Neural crest cell (in vitro differentiated cells): ENCODE results near the gene AKNAD1. TPM values are rescaled to one million over a fixed set of nuclear protein-coding genes. Genes with fewer than 3 reads are reported as not detected.

Source experiments
- DNase-seq: peaks from one replicate; pipeline ENCODE4 v3.0.0; 2021; ENCODE audit warnings: low read depth, mixed read lengths, low spot score
- H3K27ac Mint-ChIP-seq: one replicate; pipeline ENCODE4 v1.8.0; 2021; ENCODE audit warnings: mild to moderate bottlenecking, mixed read lengths; ENCODE audit not compliant: unreplicated experiment
- H3K27me3 Mint-ChIP-seq: 2 replicates; pipeline ENCODE4 v1.8.0; 2021; ENCODE audit warnings: low read depth, mild to moderate bottlenecking, mixed read lengths
- H3K36me3 Mint-ChIP-seq: 2 replicates; pipeline ENCODE4 v1.8.0; 2021; ENCODE audit warnings: low read depth, mild to moderate bottlenecking, mixed read lengths
- H3K4me1 Mint-ChIP-seq: 2 replicates; pipeline ENCODE4 v1.8.0; 2021; ENCODE audit warnings: mixed read lengths
- H3K4me3 Mint-ChIP-seq: one replicate; pipeline ENCODE4 v1.8.0; 2021; ENCODE audit warnings: mild to moderate bottlenecking, mixed read lengths
- H3K9me3 Mint-ChIP-seq: 2 replicates; pipeline ENCODE4 v1.8.0; 2021; ENCODE audit warnings: mixed read lengths
- total RNA-seq: library from RNA; stranded (reverse); gene quantifications from 2 replicates; pipeline ENCODE4 v1.2.1, GENCODE V29; 2021
- TF ChIP-seq, protein P1 (sequence below): fragments of 200-600 bp; sonication (generic); conservative IDR thresholded peaks from 2 replicates; pipeline ENCODE4 v1.5.0; 2021; ENCODE audit warnings: antibody characterized with exemption, mild to moderate bottlenecking

AKNAD1 gene
- total RNA-seq, 1 donor from 2014 or later: 1.0 TPM

DNA sequence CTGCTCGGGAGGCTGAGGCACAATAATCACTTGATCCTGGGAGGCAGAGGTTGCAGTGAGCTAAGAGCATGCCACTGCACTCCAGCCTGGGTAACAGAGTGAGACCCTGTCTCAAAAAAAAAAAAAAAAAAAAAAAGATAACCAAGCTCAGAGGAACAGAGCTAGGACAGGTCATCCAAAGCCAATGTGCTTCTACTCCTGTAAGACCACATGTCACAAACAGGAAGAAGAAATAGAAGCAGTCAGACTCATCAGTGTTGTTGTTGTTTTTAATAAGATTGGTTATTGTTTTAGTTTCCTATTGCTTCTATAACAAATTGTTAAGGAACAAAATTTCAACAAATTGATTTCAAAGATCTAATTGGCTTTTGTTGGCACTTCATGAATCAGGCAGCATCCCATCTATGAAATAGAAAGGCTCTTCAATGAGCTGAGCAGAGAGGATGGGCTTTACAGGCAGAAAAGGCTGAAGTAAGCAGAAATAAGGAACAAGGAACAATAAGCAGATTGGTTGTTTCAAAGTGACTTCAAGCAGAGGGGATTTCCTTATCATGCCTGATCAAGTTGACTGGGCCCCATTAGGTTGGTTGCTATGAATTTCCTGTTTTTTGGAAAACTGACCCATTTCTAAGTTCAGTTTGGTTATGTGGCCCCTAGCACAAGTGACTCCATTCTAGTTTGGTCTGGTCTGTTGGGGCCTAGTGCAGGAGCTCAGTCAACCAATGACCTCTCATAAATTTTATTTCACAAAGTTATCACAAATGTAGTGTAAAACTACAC is 6.0 kb upstream of the AKNAD1 start:
- no peak for DNase-seq
- H3K9me3 Mint-ChIP-seq: no peaks in the 10 kb centered on the region

GRCh38 chr1:108862017-108862610 is 5.2 kb upstream of the AKNAD1 start:
- no peaks in the 10 kb centered on the region for H3K27me3 Mint-ChIP-seq
- DNase-seq: no peak
- TF ChIP-seq, protein P1, sequence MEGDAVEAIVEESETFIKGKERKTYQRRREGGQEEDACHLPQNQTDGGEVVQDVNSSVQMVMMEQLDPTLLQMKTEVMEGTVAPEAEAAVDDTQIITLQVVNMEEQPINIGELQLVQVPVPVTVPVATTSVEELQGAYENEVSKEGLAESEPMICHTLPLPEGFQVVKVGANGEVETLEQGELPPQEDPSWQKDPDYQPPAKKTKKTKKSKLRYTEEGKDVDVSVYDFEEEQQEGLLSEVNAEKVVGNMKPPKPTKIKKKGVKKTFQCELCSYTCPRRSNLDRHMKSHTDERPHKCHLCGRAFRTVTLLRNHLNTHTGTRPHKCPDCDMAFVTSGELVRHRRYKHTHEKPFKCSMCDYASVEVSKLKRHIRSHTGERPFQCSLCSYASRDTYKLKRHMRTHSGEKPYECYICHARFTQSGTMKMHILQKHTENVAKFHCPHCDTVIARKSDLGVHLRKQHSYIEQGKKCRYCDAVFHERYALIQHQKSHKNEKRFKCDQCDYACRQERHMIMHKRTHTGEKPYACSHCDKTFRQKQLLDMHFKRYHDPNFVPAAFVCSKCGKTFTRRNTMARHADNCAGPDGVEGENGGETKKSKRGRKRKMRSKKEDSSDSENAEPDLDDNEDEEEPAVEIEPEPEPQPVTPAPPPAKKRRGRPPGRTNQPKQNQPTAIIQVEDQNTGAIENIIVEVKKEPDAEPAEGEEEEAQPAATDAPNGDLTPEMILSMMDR: no peak
- no peak overlapping the region for H3K27ac Mint-ChIP-seq
- H3K4me3 Mint-ChIP-seq: no peak overlapping the region
- no peaks in the 10 kb centered on the region for H3K36me3 Mint-ChIP-seq
- H3K4me1 Mint-ChIP-seq: peaks cover 8% of the 10 kb centered on the region
- H3K9me3 Mint-ChIP-seq: no peaks in the 10 kb centered on the region

More for the DNA sequence above, 6.0 kb upstream of the AKNAD1 start:
- peaks cover 8% of the 10 kb centered on the region for H3K4me1 Mint-ChIP-seq
- H3K27ac Mint-ChIP-seq: no peak overlapping the region
- TF ChIP-seq, protein P1: no peak
- H3K27me3 Mint-ChIP-seq: peaks cover 3% of the 10 kb centered on the region
- no peak overlapping the region for H3K4me3 Mint-ChIP-seq
- H3K36me3 Mint-ChIP-seq: no peaks in the 10 kb centered on the region

- Mint-ChIP-seq H3K9me3 (no peaks in the 10 kb centered on the region), H3K27me3 (no peaks in the 10 kb centered on the region)
Measured at GRCh38 chr1:108861566-108861965, 4.7 kb upstream of the AKNAD1 start.

DNA sequence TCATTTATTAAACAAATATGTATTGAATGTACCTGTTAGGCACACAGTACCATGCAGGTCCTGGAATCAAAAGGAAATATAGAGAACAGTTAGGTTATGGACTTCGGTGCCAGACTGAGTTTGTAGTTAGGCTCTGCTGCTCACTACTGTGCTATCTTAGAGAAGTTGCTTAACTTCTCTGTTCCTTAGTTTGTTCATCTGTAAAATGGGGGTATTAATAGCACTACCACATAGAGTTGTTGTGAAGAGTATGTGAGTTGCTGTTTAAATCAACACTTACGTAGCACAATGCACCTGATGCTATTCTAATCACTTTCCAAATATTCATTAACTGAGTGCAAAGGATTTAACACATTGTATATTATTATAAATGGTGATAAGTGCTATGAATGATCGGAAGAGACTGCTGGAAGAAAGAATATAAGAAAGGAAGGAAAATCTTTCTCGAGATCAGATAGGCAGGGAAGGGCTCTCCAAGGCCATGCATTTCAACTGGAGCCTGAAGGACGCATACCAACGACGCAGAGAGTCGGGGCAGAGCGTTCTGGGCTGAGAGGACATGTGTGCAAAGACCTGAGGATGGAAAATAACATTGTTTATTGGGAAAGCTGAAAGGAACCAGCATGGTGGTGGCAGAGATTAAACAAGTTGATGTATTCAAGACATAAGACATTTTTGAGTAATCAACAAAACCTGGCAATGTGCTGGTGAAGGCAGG is 3.5 kb upstream of the AKNAD1 start:
- Mint-ChIP-seq H3K9me3 (no peaks in the 10 kb centered on the region), H3K27me3 (no peaks in the 10 kb centered on the region), H3K4me3 (no peak overlapping the region), H3K27ac (no peak overlapping the region), H3K36me3 (no peaks in the 10 kb centered on the region), H3K4me1 (peaks cover 13% of the 10 kb centered on the region)
- DNase-seq: no peak
- TF ChIP-seq, protein P1: no peak

More at GRCh38 chr1:108861566-108861965, 4.7 kb upstream of the AKNAD1 start:
- H3K4me1 Mint-ChIP-seq: peaks cover 10% of the 10 kb centered on the region
- H3K4me3 Mint-ChIP-seq: no peak overlapping the region
- TF ChIP-seq, protein P1: no peak
- no peak overlapping the region for H3K27ac Mint-ChIP-seq
- no peak for DNase-seq
- H3K36me3 Mint-ChIP-seq: no peaks in the 10 kb centered on the region

DNA sequence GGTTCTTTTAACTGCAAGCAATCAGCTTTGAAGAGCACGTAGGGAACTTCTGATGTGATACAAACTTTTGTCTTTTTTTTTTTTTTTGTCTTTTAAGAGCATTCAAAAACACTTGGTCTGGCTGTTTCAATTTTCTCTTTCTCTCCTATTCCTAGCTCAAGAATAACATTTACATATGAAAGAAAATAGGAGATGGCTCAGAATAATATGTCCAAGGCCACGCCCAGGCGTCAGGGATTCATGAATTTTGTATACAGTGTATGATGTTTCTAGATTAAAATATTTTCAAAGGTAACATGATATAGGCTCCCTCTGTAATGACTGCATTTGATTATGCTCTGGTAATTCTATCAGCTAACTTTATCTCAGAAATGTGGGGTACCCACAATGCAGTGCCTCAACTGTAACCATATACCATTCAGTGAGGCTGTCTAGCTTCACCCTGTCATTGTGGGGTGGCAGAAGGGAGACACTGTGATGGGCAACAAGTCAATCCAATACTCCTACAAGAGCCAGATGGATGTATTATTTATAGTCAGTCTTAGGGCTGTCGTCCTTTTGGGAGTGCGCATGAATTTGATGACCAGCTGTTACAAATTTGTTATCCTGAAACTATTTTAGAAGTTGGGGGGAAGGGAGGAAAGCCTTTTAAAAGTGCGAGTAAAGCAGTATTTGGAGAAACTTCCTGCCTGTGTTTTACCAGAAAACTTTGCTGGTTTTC is 1.5 kb upstream of the AKNAD1 start:
- TF ChIP-seq, protein P1: no peak
- Mint-ChIP-seq H3K4me1 (peaks cover 13% of the 10 kb centered on the region), H3K9me3 (no peaks in the 10 kb centered on the region), H3K36me3 (no peaks in the 10 kb centered on the region), H3K27me3 (no peaks in the 10 kb centered on the region), H3K4me3 (no peak overlapping the region), H3K27ac (no peak overlapping the region)
- DNase-seq: no peak
